GM20000 (cell line): Measurements from ENCODE around the gene FHIT.

ENCODE experiments used
- DNase-seq: peaks from one replicate; pipeline ENCODE4 v3.0.0; 2012; ENCODE audit warnings: low spot score
- TF ChIP-seq, protein P1 (sequence below): IDR thresholded peaks from 2 replicates; pipeline ENCODE4 v1.5.1; 2012; ENCODE audit warnings: mild to moderate bottlenecking, control low read depth; ENCODE audit errors: extremely low read depth, missing control alignments

Gene FHIT

DNA sequence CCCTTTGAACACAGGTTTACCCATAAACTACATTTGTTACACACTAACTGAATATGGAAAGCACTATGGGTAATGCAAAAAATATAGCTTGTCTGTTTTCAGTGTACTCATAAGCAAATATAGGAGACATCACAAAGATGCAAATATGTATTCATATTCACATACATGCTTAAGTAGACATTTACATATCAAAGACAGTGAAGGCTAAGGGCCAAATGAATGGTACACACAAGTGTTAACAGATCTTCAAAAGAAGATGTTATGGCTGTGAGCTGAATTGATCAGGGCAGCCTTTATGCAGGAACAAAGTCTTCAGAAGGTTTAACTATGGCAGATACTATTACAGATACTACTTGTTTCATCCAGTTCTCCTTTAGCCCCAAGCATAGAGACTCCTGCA, 384.1 kb downstream of the FHIT start:
- DNase-seq: no peak
- TF ChIP-seq, protein P1, sequence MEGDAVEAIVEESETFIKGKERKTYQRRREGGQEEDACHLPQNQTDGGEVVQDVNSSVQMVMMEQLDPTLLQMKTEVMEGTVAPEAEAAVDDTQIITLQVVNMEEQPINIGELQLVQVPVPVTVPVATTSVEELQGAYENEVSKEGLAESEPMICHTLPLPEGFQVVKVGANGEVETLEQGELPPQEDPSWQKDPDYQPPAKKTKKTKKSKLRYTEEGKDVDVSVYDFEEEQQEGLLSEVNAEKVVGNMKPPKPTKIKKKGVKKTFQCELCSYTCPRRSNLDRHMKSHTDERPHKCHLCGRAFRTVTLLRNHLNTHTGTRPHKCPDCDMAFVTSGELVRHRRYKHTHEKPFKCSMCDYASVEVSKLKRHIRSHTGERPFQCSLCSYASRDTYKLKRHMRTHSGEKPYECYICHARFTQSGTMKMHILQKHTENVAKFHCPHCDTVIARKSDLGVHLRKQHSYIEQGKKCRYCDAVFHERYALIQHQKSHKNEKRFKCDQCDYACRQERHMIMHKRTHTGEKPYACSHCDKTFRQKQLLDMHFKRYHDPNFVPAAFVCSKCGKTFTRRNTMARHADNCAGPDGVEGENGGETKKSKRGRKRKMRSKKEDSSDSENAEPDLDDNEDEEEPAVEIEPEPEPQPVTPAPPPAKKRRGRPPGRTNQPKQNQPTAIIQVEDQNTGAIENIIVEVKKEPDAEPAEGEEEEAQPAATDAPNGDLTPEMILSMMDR: no peak

DNA sequence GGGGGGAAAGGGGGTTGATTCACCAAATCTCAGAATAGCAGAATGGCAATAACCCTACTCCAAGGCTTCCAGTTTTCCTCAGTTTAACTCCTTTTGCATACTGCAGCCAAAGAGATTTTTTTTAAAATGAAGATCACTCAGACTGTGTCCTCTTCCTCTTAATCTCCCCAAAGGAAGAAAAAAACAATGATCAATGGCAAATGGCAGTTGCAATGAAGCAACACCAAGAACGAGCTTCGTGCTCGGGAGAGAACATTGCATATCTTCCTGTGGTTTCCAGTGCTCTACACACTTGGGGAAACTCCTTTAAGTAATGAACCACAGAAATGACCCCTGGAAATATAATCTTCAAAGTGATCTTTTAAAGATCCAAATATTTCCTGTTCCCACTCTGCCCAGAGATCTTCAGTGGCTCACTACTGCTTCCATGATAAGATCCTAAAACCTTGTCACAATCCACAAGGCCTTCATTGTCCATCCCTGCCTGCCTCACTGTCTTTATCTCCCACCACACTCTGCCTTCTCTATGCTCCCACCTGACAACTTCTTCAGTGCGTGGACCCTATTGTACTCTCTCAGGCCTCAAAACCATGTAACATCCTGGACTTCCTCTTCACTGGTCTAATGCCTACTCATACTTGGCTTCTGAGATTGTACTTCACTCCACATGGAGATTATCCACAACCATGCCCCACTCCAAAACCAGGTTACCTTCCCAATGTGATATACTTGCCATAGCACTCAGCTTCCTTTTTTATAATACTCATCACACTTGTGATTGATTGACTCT, 394.8 kb downstream of the FHIT start:
- TF ChIP-seq, protein P1: no peak

GRCh38 chr3:60855250-60855649, 396.0 kb downstream of the FHIT start:
- no peak for DNase-seq
- TF ChIP-seq, protein P1: no peak

More for the DNA sequence above, 394.8 kb downstream of the FHIT start:
- no peak for DNase-seq

DNA sequence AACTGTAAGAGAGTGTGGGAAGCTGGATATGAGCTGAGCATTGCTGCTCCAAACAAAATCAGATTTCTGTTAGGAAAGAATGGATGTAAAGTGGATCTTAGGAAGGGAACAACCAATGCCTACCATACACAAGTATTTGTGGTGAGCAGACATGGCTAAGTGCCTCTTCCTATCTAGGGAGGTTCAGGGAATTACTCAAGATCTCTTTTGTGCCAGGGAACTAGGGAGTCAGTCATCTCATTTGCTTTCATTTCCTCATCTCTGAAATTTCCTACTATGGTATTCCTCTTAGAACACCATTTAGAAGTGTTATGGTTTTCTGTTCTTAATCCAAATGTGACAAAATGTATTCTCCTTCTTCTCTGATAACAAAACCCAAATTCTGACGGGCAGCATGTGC, 396.5 kb downstream of the FHIT start:
- TF ChIP-seq, protein P1: no peak
- DNase-seq: no peak

GRCh38 chr3:60847791-60848190, 403.5 kb downstream of the FHIT start:
- no peak for DNase-seq
- TF ChIP-seq, protein P1: no peak

DNA sequence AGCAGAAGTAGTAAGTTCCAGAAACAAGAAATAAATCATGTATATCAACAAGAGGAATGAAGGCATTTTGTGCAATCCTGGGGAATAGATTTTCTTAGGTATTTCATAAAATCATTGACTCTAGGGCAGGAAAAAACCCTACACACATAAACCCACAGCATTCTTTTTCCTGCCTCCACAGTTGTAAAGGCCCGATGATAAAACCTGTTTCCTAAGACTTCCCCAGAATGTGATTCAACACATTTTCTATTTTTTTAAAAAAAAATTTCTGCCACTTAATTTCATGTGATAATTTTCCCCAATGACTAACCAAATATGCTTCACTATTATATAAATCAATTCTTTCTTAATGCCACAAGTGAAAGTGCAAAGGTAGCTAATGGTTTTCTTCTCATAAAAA, 407.0 kb downstream of the FHIT start:
- no peak for DNase-seq
- TF ChIP-seq, protein P1: no peak

- TF ChIP-seq, protein P1: no peak
- DNase-seq: no peak
These were observed 409.9 kb downstream of the FHIT start for GRCh38 chr3:60841355-60841754.
